Neural cell (in vitro differentiated cells): ENCODE measurements around the gene RALB. TPM values are rescaled to one million over a fixed set of nuclear protein-coding genes. Genes with fewer than 3 reads are reported as not detected.

Experiments
- H2AFZ ChIP-seq: fragments of 200-600, 300-800 bp; sonication (generic), shearing (Covaris generic); 2 replicates; pipeline ENCODE4 v1.6.0; 2014; ENCODE audit warnings: low read depth, mild to moderate bottlenecking, antibody characterized with exemption, low read length, moderate library complexity
- H3F3A ChIP-seq: fragments of 200-600 bp; shearing (Covaris generic); 2 replicates; pipeline ENCODE4 v1.6.1; 2016; ENCODE audit warnings: mild to moderate bottlenecking, moderate library complexity, mixed read lengths, antibody characterized with exemption, low read length; ENCODE audit not compliant: insufficient read depth, poor library complexity, severe bottlenecking
- H3K27ac ChIP-seq: fragments of 200-600, 300-800 bp; sonication (generic), shearing (Covaris generic); 2 replicates; pipeline ENCODE4 v1.5.1; 2014; ENCODE audit warnings: mild to moderate bottlenecking, low read length, moderate library complexity
- H3K27me3 ChIP-seq: fragments of 300-800, 200-600 bp; sonication (generic), shearing (Covaris generic); 2 replicates; pipeline ENCODE4 v1.6.0; 2014; ENCODE audit warnings: mild to moderate bottlenecking, low read depth, low read length, moderate library complexity; ENCODE audit not compliant: insufficient read depth
- H3K36me3 ChIP-seq: fragments of 300-800, 200-600 bp; sonication (generic), shearing (Covaris generic); 2 replicates; pipeline ENCODE4 v1.5.1; 2014; ENCODE audit warnings: mild to moderate bottlenecking, antibody characterized with exemption, low read length, moderate library complexity; ENCODE audit not compliant: insufficient read depth
- H3K4me2 ChIP-seq: fragments of 300-800, 200-600 bp; sonication (generic), shearing (Covaris generic); 2 replicates; pipeline ENCODE4 v1.6.0; 2014; ENCODE audit warnings: mild to moderate bottlenecking, low read length
- H3K4me3 ChIP-seq: fragments of 300-800, 200-600 bp; sonication (generic), shearing (Covaris generic); 2 replicates; pipeline ENCODE4 v1.5.1; 2014; ENCODE audit warnings: mild to moderate bottlenecking, low read length, moderate library complexity
- H3K79me2 ChIP-seq: fragments of 200-600 bp; shearing (Covaris generic); replicated peaks from 2 replicates; pipeline ENCODE4 v1.6.0; 2014; ENCODE audit warnings: mild to moderate bottlenecking, low read length, moderate library complexity; ENCODE audit not compliant: insufficient read depth
- H3K9ac ChIP-seq: fragments of 300-800, 200-600 bp; sonication (generic), shearing (Covaris generic); 2 replicates; pipeline ENCODE4 v1.6.1; 2016; ENCODE audit warnings: mild to moderate bottlenecking, low read length, mixed read lengths
- H3K9me2 ChIP-seq: fragments of 200-600 bp; shearing (Covaris generic); 2 replicates; pipeline ENCODE4 v1.6.1; 2016; ENCODE audit warnings: mild to moderate bottlenecking, low read length, mixed read lengths; ENCODE audit not compliant: insufficient read depth
- H3K9me3 ChIP-seq: fragments of 200-600, 300-800 bp; sonication (generic), shearing (Covaris generic); 2 replicates; pipeline ENCODE4 v1.6.1; 2016; ENCODE audit warnings: mild to moderate bottlenecking, mixed run types, low read length, moderate library complexity, mixed read lengths
- H4K20me1 ChIP-seq: fragments of 200-600 bp; shearing (Covaris generic); 2 replicates; pipeline ENCODE4 v1.6.1; 2016; ENCODE audit warnings: mild to moderate bottlenecking, mixed run types; ENCODE audit not compliant: insufficient read depth
- CTCF ChIP-seq: fragments of 450-650 bp; IDR thresholded peaks from 2 replicates; pipeline ENCODE4 v1.5.1; 2014; ENCODE audit warnings: antibody characterized with exemption, mild to moderate bottlenecking, moderate library complexity; ENCODE audit not compliant: poor library complexity, severe bottlenecking
- EP300 ChIP-seq: fragments of 450-650 bp; conservative IDR thresholded peaks from 2 replicates; pipeline ENCODE4 v1.6.1; 2014; ENCODE audit warnings: antibody characterized with exemption, mild to moderate bottlenecking, moderate library complexity; ENCODE audit not compliant: poor library complexity, severe bottlenecking
- EZH2 ChIP-seq: fragments of 200-600, 300-800 bp; shearing (Covaris generic), sonication (generic); IDR thresholded peaks from 2 replicates; pipeline ENCODE4 v1.6.1; 2014; ENCODE audit warnings: antibody characterized with exemption, low read length, borderline replicate concordance, mild to moderate bottlenecking; ENCODE audit not compliant: insufficient read depth, poor library complexity, severe bottlenecking
- MXI1 ChIP-seq: fragments of 450-650 bp; conservative IDR thresholded peaks from 2 replicates; pipeline ENCODE4 v1.6.1; 2014; ENCODE audit warnings: antibody characterized with exemption, mild to moderate bottlenecking; ENCODE audit not compliant: poor library complexity, severe bottlenecking
- POLR2AphosphoS5 ChIP-seq: IDR thresholded peaks from 2 replicates; pipeline ENCODE4 v1.6.1; 2012
- RAD21 ChIP-seq: fragments of 450-650 bp; conservative IDR thresholded peaks from 2 replicates; pipeline ENCODE4 v1.6.1; 2014; ENCODE audit warnings: antibody characterized with exemption, mild to moderate bottlenecking, moderate library complexity
- REST ChIP-seq: IDR thresholded peaks from 2 replicates; pipeline ENCODE4 v1.6.1; 2012; ENCODE audit warnings: borderline replicate concordance
- SMC3 ChIP-seq: fragments of 450-650 bp; conservative IDR thresholded peaks from 2 replicates; pipeline ENCODE4 v1.6.1; 2014; ENCODE audit warnings: antibody characterized with exemption, mild to moderate bottlenecking, moderate library complexity; ENCODE audit not compliant: poor library complexity
- TAF1 ChIP-seq: IDR thresholded peaks from 2 replicates; pipeline ENCODE4 v1.6.1; 2012; ENCODE audit warnings: low read depth
- polyA plus RNA-seq: library from polyadenylated mRNA; depleted of rRNA; stranded (reverse); fragments of >200 nt; gene quantifications from 2 replicates; pipeline ENCODE4 v1.2.3, GENCODE V29; 2014

RALB gene
- polyA plus RNA-seq, 1 donor from 2014 or later: 50.6 TPM

- Histone ChIP-seq H3K4me2 (no peak overlapping the region), H3K79me2 (no peaks in the 10 kb centered on the region), H3K27me3 (peaks cover 5% of the 10 kb centered on the region), H3K27ac (no peak overlapping the region), H3K9ac (no peak overlapping the region), H2AFZ (no peak overlapping the region), H3K36me3 (no peaks in the 10 kb centered on the region), H3K9me3 (no peaks in the 10 kb centered on the region), H4K20me1 (no peaks in the 10 kb centered on the region), H3K9me2 (no peaks in the 10 kb centered on the region), H3K4me3 (no peak overlapping the region), H3F3A (no peaks in the 10 kb centered on the region)
- TF ChIP-seq RAD21 (no peak), EP300 (no peak), POLR2AphosphoS5 (no peak), SMC3 (no peak), REST (no peak)
Observed at GRCh38 chr2:120314690-120315366, 62.2 kb downstream of the RALB start.

- no peak overlapping the region for H3K27ac ChIP-seq
- H3K4me2 ChIP-seq: no peak overlapping the region
- no peak overlapping the region for H3K9ac ChIP-seq
- no peak overlapping the region for H2AFZ ChIP-seq
- TF ChIP-seq MXI1 (no peak), CTCF (no peak), EP300 (no peak), RAD21 (no peak), TAF1 (no peak), SMC3 (no peak), EZH2 (no peak), POLR2AphosphoS5 (no peak)
- H3K4me3 ChIP-seq: no peak overlapping the region
- no peaks in the 10 kb centered on the region for H3K36me3 ChIP-seq
- peaks cover 5% of the 10 kb centered on the region for H3K27me3 ChIP-seq
- no peaks in the 10 kb centered on the region for H3F3A ChIP-seq
- H3K9me2 ChIP-seq: no peaks in the 10 kb centered on the region
- H4K20me1 ChIP-seq: no peaks in the 10 kb centered on the region
- no peaks in the 10 kb centered on the region for H3K9me3 ChIP-seq
- H3K79me2 ChIP-seq: no peaks in the 10 kb centered on the region
Observed at GRCh38 chr2:120315367-120316033, 62.8 kb downstream of the RALB start.
